Dedifferentiated amniotic fluid mesenchymal stem cell (primary cell): ENCODE measurements around the gene GNAI3.

Experiments used
- DNase-seq: peaks from one replicate; pipeline ENCODE4 v3.0.0-alpha.2; 2016; ENCODE audit errors: extremely low spot score

The GNAI3 gene

GRCh38 chr1:109660691-109661026 is 112.2 kb downstream of the GNAI3 start:
- DNase-seq, result peak; percentile 7

GRCh38 chr1:109661391-109661790 is 113.0 kb downstream of the GNAI3 start:
- no peak for DNase-seq

DNA sequence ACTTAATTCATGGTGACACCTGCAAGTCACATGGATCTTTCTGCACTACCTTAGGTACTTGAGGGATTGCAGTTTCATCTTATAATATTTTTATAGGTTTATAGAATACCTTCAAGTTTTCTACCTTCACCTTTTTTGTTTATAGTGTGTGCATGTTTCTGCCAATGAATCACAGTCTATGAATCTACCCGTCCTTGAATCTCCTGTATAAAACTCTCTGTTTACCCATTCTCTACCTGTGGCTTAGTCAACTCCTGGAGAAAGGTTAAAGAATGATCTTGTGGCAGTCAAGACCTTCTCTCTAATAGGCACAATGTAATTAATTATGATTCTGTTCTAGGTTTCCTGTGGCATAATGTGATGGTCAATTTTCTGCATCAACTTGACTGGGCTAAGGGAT is 116.3 kb downstream of the GNAI3 start:
- peak; percentile 12 for DNase-seq

DNA sequence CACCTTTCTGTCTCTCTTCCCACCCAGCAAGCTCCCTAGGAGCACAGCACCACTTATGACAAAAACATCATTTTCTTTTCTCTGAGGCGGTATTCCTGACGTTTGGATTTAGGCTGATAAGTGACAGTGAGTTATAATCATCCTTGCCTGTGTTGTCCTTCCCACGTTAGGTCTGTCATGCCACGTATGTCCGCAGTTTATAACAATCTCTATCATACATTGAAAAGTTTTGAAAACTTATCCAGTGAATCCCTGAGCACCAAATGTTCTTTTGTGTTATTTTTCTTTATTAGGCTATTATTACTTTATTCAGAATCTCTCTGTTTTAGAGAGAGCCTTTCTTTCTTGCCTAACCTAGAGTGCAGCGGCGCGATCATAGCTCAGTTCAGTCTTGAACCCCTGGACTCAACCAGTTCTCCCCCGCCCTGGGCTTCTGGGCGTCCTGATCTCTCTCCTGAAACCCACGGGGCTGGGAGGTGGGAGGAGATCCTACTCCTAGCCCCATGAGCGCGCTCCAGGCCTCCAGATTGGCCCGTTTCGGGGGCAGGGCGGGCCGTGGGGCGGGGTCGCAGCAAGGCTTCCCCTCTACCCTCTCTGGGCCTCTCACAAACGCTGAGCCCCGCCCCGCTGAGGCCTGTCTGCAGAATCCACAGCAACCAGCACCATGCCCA is 119.2 kb downstream of the GNAI3 start, which contains the start of gene GSTM2:
Gene GSTM2 (plus strand): TSS at position 606 of the 671 bp plus-strand sequence. CDS start 59 bp downstream, at position 665.
- DNase-seq, result peak; percentile 88
